HUDEP-2 (cell line): ENCODE data around the gene RPS6KA2.
"Not testable (repeated sequence)": the region's sequence is repeated elsewhere in the genome, so short reads cannot be mapped to it uniquely, and the experiment has no call there.

Experiments
- DNase-seq, 76 experiments: peaks; one replicate each; lab custom pipeline; 2025; ENCODE audit not compliant: unreplicated experiment in 76 of 76; lab: John Stamatoyannopoulos, UW

RPS6KA2 gene

GRCh38 chr6:166596776-166597507 is 30.1 kb downstream of the RPS6KA2 start:
- no peak for DNase-seq

GRCh38 chr6:166595949-166596348 is 31.1 kb downstream of the RPS6KA2 start:
- no peak for DNase-seq

GRCh38 chr6:166595061-166595780 is 31.8 kb downstream of the RPS6KA2 start:
- no peak for DNase-seq

- DNase-seq, result no peak
Observed at GRCh38 chr6:166592821-166593220, 34.2 kb downstream of the RPS6KA2 start.

- DNase-seq, result no peak
Observed at GRCh38 chr6:166591961-166592520, 35.0 kb downstream of the RPS6KA2 start.

- DNase-seq, result no peak
Observed at GRCh38 chr6:166591026-166591425, 36.0 kb downstream of the RPS6KA2 start.

- no peak for DNase-seq
Observed at GRCh38 chr6:166589786-166590574, 37.1 kb downstream of the RPS6KA2 start.

GRCh38 chr6:166589337-166589731 is 37.7 kb downstream of the RPS6KA2 start:
- DNase-seq, result no peak

GRCh38 chr6:166588691-166589336 is 38.2 kb downstream of the RPS6KA2 start:
- DNase-seq, result no peak

- DNase-seq, result no peak
Observed at GRCh38 chr6:166587631-166588413, 39.2 kb downstream of the RPS6KA2 start.

GRCh38 chr6:166586424-166587156 is 40.5 kb downstream of the RPS6KA2 start, which contains the start of gene RAMACL:
TSS of gene RAMACL (minus strand) at chr6:166586678. CDS start at chr6:166586477, 201 bp downstream.
- DNase-seq, result peak in 24 of 76 experiments; percentile 3 to 62 (median 14)

GRCh38 chr6:166584853-166585429 is 42.1 kb downstream of the RPS6KA2 start:
- DNase-seq, result no peak

GRCh38 chr6:166584155-166584554 is 42.9 kb downstream of the RPS6KA2 start:
- no peak for DNase-seq

- no peak for DNase-seq
Observed at GRCh38 chr6:166583230-166583965, 43.7 kb downstream of the RPS6KA2 start.

- DNase-seq, result no peak
Observed at GRCh38 chr6:166582258-166582657, 44.8 kb downstream of the RPS6KA2 start.

GRCh38 chr6:166581801-166582200 is 45.2 kb downstream of the RPS6KA2 start:
- DNase-seq, result not testable (repeated sequence)

GRCh38 chr6:166581091-166581511 is 46.0 kb downstream of the RPS6KA2 start:
- DNase-seq, result no peak
